Liver (tissue), 3 donors: ENCODE data around the gene SUPT5H.

Experiments used
- CTCF ChIP-seq: fragments of 150-350 bp; IDR thresholded peaks from 2 replicates; pipeline ENCODE4 v1.5.1; 2017; ENCODE audit warnings: improper control_type of control experiment, low read depth, low read length; ENCODE audit not compliant: missing input control
- GABPA ChIP-seq, 2 donors: IDR thresholded peaks in 1 of 2; conservative IDR thresholded peaks in 1 of 2; 2 replicates each; pipeline ENCODE4 v1.6.1; 2016; ENCODE audit warnings: antibody characterized with exemption in 2 of 2, mild to moderate bottlenecking in 1 of 2, moderate library complexity in 1 of 2
- HNF4A ChIP-seq, 2 donors: conservative IDR thresholded peaks; 2 replicates each; pipeline ENCODE4 v1.6.1; 2016; ENCODE audit warnings: antibody characterized with exemption in 2 of 2, mild to moderate bottlenecking in 2 of 2
- MAX ChIP-seq: IDR thresholded peaks from 2 replicates; pipeline ENCODE4 v1.6.1; 2016; ENCODE audit warnings: antibody characterized with exemption
- RAD21 ChIP-seq, 2 donors: IDR thresholded peaks; 2 replicates each; pipeline ENCODE4 v1.6.1; 2016; ENCODE audit warnings: antibody characterized with exemption in 2 of 2, mild to moderate bottlenecking in 2 of 2
- REST ChIP-seq: IDR thresholded peaks from 2 replicates; pipeline ENCODE4 v1.6.1; 2016; ENCODE audit warnings: antibody characterized with exemption, mild to moderate bottlenecking
- TAF1 ChIP-seq: conservative IDR thresholded peaks from 2 replicates; pipeline ENCODE4 v1.6.1; 2016; ENCODE audit warnings: antibody characterized with exemption, mild to moderate bottlenecking
- ZBTB33 ChIP-seq: IDR thresholded peaks from 2 replicates; pipeline ENCODE4 v1.6.1; 2016; ENCODE audit warnings: antibody characterized with exemption
- donor health status: healthy.
- donor health status: healthy.

- TF ChIP-seq CTCF (no peak), REST (no peak), RAD21 (IDR thresholded peaks at IDR 0.05) (no peak), ZBTB33 (no peak), MAX (no peak), GABPA (IDR thresholded peaks at IDR 0.05 in 1 of 2, conservative IDR thresholded peaks at IDR 0.05 in 1 of 2) (no peak), TAF1 (no peak), HNF4A (conservative IDR thresholded peaks at IDR 0.05) (no peak)
These were observed 62.5 kb downstream of the SUPT5H start for GRCh38 chr19:39507715-39508364.
